ENCODE measurements around the gene CAPN7. TPM values are rescaled to one million over a fixed set of nuclear protein-coding genes. Genes with fewer than 3 reads are reported as not detected.

CAPN7 gene
- total and polyA plus RNA-seq, 10 donors: 10.8 to 72.3 (median 48.8) TPM

DNA sequence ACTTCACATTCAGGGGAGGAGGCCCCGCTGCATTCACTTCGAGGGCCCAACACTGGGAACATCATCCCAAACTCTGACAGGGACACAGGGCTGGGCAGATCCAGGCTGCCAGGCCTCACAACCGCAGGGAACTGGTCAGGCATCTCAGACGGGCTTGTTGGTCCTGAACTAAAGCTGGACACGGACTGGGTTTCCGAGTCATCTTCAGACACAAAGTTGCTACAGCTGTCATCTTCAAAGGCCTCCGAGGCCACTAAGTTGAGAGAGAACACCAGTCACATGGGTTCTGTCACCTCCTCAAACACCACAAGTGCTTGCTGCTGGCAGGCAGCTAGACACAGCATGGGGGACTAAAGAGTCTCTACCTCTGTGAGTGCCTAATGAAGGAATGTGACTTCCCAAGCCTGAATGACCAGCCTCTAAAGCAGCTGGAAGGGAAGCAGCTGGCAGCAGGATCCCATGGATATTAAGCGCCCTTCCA, 50.9 kb downstream of the CAPN7 start:
- DNase-seq: no peak

GRCh38 chr3:15258720-15259119, 52.7 kb downstream of the CAPN7 start:
- TF ChIP-seq, protein P1, sequence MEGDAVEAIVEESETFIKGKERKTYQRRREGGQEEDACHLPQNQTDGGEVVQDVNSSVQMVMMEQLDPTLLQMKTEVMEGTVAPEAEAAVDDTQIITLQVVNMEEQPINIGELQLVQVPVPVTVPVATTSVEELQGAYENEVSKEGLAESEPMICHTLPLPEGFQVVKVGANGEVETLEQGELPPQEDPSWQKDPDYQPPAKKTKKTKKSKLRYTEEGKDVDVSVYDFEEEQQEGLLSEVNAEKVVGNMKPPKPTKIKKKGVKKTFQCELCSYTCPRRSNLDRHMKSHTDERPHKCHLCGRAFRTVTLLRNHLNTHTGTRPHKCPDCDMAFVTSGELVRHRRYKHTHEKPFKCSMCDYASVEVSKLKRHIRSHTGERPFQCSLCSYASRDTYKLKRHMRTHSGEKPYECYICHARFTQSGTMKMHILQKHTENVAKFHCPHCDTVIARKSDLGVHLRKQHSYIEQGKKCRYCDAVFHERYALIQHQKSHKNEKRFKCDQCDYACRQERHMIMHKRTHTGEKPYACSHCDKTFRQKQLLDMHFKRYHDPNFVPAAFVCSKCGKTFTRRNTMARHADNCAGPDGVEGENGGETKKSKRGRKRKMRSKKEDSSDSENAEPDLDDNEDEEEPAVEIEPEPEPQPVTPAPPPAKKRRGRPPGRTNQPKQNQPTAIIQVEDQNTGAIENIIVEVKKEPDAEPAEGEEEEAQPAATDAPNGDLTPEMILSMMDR (IDR thresholded peaks at IDR 0.05 in 8 of 11, conservative IDR thresholded peaks at IDR 0.05 in 3 of 11): no peak
- TF ChIP-seq POLR2AphosphoS5 (IDR thresholded peaks at IDR 0.05): peak in 2 of 3 donors; percentile 45 to 65
- Histone ChIP-seq H3K4me1 (peaks cover 0 to 11% (median 0%) of the 10 kb centered on the region in 6 donors), H3K9me3 (no peaks in the 10 kb centered on the region), H3K4me3 (no peak overlapping the region), H3K36me3 (peaks cover 5 to 90% (median 76%) of the 10 kb centered on the region in 6 donors), H3K27me3 (replicated peaks in 1 of 7) (no peaks in the 10 kb centered on the region), H3K27ac (peak overlapping the region in 1 of 8 donors; percentile 9)
- 95 to 100% (median 97%) methylated on average over 7 of the region's 7 CpGs for WGBS, 5 donors
- no peak for DNase-seq
- intact Hi-C loops (cut with DNase I; ENCODE audit: low total_unique reads): no loop called here

More for the DNA sequence above, 50.9 kb downstream of the CAPN7 start:
- no peaks in the 10 kb centered on the region for H3K27me3 ChIP-seq (replicated peaks in 1 of 7)
- TF ChIP-seq, protein P1 (IDR thresholded peaks at IDR 0.05 in 8 of 11, conservative IDR thresholded peaks at IDR 0.05 in 3 of 11): no peak
- peak; percentile 34 to 51 (median 38) for TF ChIP-seq POLR2AphosphoS5 (IDR thresholded peaks at IDR 0.05)
- H3K9me3 ChIP-seq: no peaks in the 10 kb centered on the region
- H3K4me3 ChIP-seq: no peak overlapping the region
- 80 to 93% (median 91%) methylated on average over 7 to 8 of the region's 8 CpGs for WGBS, 5 donors
- intact Hi-C loops (cut with DNase I; ENCODE audit: low total_unique reads): no loop called here
- H3K36me3 ChIP-seq: peaks cover 5 to 100% (median 89%) of the 10 kb centered on the region in 6 donors
- no peaks in the 10 kb centered on the region for H3K4me1 ChIP-seq
- peak overlapping the region in 1 of 8 donors; percentile 28 for H3K27ac ChIP-seq

DNA sequence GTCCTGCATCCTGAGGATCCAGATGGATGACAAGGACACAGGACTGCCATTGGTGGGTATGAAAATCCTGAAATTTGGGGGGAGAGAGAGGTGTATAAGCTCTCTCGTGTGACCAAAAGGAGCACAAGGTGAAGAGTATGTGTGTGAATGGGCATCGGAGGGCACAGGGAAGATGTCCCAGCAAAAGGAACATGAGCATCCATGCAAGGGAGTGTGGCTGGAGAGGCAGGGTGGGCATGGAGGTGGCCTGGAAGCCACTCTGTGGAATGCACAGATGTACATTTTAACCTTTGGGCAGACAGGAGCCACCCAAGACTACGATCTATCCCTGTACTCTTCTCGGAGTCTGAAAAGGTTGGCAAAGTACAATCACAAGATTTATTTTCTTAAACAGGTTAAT, 54.5 kb downstream of the CAPN7 start:
- 91 to 98% (median 94%) methylated on average over 4 of the region's 4 CpGs for WGBS, 5 donors
- intact Hi-C loops (cut with DNase I; ENCODE audit: low total_unique reads): no loop called here

DNA sequence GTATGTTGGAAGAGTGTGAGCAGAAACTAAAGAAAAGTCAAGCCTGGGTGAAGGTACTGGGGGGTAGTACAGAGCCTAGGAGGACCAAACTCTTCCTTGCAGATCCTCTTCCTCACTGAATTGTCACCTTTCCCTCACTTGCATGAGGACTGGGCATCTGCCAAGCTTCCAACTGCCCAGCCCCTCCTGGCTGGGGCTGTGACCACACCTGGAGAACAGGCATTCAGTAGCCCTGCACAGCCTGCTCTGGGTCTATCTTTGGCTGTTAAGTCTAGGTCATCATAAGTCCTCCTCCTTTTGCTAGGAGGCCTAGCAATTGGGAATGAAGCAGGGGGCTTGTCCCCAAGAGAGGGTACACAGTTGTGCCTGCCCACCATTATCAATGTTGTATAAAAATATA, 55.2 kb downstream of the CAPN7 start:
- Histone ChIP-seq H3K27me3 (replicated peaks in 1 of 7) (no peaks in the 10 kb centered on the region), H3K36me3 (peaks cover 5 to 73% (median 51%) of the 10 kb centered on the region in 6 donors), H3K4me1 (peaks cover 5 to 35% (median 13%) of the 10 kb centered on the region in 6 donors), H3K4me3 (no peak overlapping the region), H3K9me3 (no peaks in the 10 kb centered on the region), H3K27ac (peak overlapping the region in 1 of 8 donors; percentile 43)
- intact Hi-C loops (cut with DNase I; ENCODE audit: low total_unique reads): no loop called here
- TF ChIP-seq POLR2A (IDR thresholded peaks at IDR 0.05): no peak
- TF ChIP-seq, protein P1 (IDR thresholded peaks at IDR 0.05 in 8 of 11, conservative IDR thresholded peaks at IDR 0.05 in 3 of 11): no peak
- peak in 1 of 3 donors; percentile 31 for TF ChIP-seq POLR2AphosphoS5 (IDR thresholded peaks at IDR 0.05)
- no peak for DNase-seq

More for the DNA sequence above, 54.5 kb downstream of the CAPN7 start:
- peaks cover 5 to 28% (median 10%) of the 10 kb centered on the region in 6 donors for H3K4me1 ChIP-seq
- no peak for TF ChIP-seq POLR2A (IDR thresholded peaks at IDR 0.05)
- TF ChIP-seq, protein P1 (IDR thresholded peaks at IDR 0.05 in 8 of 11, conservative IDR thresholded peaks at IDR 0.05 in 3 of 11): no peak
- TF ChIP-seq POLR2AphosphoS5 (IDR thresholded peaks at IDR 0.05): peak in 2 of 3 donors; percentile 38 to 49
- no peak for DNase-seq
- no peaks in the 10 kb centered on the region for H3K9me3 ChIP-seq
- H3K4me3 ChIP-seq: no peak overlapping the region
- H3K27me3 ChIP-seq (replicated peaks in 1 of 7): no peaks in the 10 kb centered on the region
- peak overlapping the region in 1 of 8 donors; percentile 21 for H3K27ac ChIP-seq
- peaks cover 5 to 73% (median 58%) of the 10 kb centered on the region in 6 donors for H3K36me3 ChIP-seq
